PC-9 (cell line): ENCODE data around the gene MBP.

Experiments
- EZH2 ChIP-seq: fragments of 200-600 bp; sonication (generic); IDR thresholded peaks from 2 replicates; pipeline ENCODE4 v1.8.0; 2017; ENCODE audit warnings: antibody characterized with exemption, low read depth
- TF ChIP-seq, protein P1 (sequence below): fragments of 200-600 bp; sonication (generic); conservative IDR thresholded peaks from 2 replicates; pipeline ENCODE4 v1.6.1; 2017; ENCODE audit warnings: mixed run types, antibody characterized with exemption, mild to moderate bottlenecking, moderate library complexity

DNA sequence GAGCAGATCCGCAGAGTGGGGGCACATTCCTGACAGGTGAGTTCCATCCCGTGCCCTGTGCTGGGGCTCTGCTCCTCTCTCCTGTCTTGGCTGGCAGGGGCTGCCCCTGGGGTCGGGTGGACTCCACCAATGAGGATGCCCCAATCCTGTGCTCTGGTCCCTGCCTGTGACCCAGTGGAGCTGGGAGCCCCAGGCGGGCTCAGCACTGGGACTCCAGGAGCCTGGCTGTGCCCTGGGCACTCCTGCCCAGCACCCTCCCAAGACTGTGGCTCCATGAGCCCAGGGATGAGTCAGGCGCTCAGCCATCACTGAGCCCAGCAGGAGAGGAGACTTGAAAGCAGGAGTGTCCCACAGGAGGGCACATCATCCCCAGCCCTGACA is 53.9 kb downstream of the MBP start:
- TF ChIP-seq, protein P1, sequence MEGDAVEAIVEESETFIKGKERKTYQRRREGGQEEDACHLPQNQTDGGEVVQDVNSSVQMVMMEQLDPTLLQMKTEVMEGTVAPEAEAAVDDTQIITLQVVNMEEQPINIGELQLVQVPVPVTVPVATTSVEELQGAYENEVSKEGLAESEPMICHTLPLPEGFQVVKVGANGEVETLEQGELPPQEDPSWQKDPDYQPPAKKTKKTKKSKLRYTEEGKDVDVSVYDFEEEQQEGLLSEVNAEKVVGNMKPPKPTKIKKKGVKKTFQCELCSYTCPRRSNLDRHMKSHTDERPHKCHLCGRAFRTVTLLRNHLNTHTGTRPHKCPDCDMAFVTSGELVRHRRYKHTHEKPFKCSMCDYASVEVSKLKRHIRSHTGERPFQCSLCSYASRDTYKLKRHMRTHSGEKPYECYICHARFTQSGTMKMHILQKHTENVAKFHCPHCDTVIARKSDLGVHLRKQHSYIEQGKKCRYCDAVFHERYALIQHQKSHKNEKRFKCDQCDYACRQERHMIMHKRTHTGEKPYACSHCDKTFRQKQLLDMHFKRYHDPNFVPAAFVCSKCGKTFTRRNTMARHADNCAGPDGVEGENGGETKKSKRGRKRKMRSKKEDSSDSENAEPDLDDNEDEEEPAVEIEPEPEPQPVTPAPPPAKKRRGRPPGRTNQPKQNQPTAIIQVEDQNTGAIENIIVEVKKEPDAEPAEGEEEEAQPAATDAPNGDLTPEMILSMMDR: no peak
- no peak for TF ChIP-seq EZH2
